ENCODE data around the gene ATP6V0C.

DNA sequence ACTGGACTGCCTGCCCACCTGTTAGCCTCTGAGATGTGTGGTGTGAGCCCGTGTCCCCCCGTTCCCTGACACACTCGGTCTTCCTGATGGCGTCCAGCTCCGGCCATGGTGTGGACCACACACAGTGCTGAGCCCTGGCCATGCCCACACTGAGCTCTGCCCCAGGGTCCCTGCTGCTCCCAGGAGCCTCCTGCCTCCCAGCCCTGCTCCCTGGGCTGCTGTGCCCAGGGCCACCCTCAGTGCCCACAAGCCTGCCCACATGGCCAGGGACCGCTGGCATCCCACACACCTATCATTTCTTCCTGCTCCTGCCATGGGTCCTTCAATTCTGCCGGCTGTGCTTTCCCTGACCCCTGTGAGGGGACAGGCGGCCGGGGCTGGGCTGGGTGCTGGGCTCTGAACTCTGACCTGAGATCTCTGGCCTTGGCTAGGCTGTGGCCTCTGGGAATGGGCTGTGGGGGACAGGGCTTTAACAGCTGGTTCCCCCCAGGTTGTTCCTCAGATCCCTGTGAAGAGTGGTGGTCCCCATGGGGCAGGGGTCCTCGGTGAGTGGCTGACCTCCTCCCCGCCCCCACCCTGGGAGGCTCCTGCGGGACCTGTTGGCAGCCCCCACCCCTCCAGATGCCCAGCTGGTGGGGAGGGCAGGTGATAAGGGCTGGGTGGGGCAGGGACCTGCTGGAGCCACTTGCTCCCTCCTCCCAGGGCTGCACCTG is 13.5 kb downstream of the ATP6V0C start:
- no peak for TF ChIP-seq CTCF (conservative IDR thresholded peaks at IDR 0.05; ENCODE audit: low read length)
- TF ChIP-seq EZH2phosphoT487 (IDR thresholded peaks at IDR 0.05; ENCODE audit: borderline replicate concordance), result no peak
